ENCODE results near the gene RPL36AL.

GRCh38 chr14:49612251-49612650 lies 8.2 kb downstream of the RPL36AL start:
- TF ChIP-seq CTCF (IDR thresholded peaks at IDR 0.05) (no peak), POLR2A (IDR thresholded peaks at IDR 0.05) (no peak)

All from heart left ventricle (tissue), 13 donors.